ENCODE results near the gene ZSWIM5. TPM values are rescaled to one million over a fixed set of nuclear protein-coding genes. Genes with fewer than 3 reads are reported as not detected.

ZSWIM5 gene
- total RNA-seq, 3 donors from 2014 or later: 1.6 to 4.5 (median 3.3) TPM

GRCh38 chr1:45012639-45013278 lies 193.6 kb downstream of the ZSWIM5 start:
- TF ChIP-seq CTCF (IDR thresholded peaks at IDR 0.05) (no peak), POLR2A (IDR thresholded peaks at IDR 0.05) (no peak), POLR2AphosphoS5 (IDR thresholded peaks at IDR 0.05) (no peak)
- peak; percentile 71 to 73 for DNase-seq (ENCODE audit: low spot score in 2 of 2)
- H3K9me3 ChIP-seq: no peaks in the 10 kb centered on the region
- H3K4me3 ChIP-seq: peak overlapping the region; percentile 81 to 99 (median 98)
- peaks cover 5 to 31% of the 10 kb centered on the region in 2 donors for H3K4me1 ChIP-seq
- no peaks in the 10 kb centered on the region for H3K36me3 ChIP-seq
- peak overlapping the region; percentile 79 to 86 for H3K27ac ChIP-seq
- intact Hi-C loops (cut with DNase I; ENCODE audit: low total_unique reads): loop anchor here (2.0 to 5.0 kb wide), 3 partner anchors 290 to 1240 kb away; no protein-coding TSS in a partner anchor
- H3K27me3 ChIP-seq: no peaks in the 10 kb centered on the region

- intact Hi-C loops (cut with DNase I; ENCODE audit: low total_unique reads): loop anchor here (2.0 to 5.0 kb wide), 3 partner anchors 290 to 1240 kb away; no protein-coding TSS in a partner anchor
- Histone ChIP-seq H3K9me3 (no peaks in the 10 kb centered on the region), H3K27me3 (no peaks in the 10 kb centered on the region), H3K4me3 (peak within 1 kb of the TSS; percentile 81 to 99 (median 98)), H3K4me1 (peaks cover 5 to 31% of the 10 kb centered on the region in 2 donors), H3K36me3 (peaks cover 6% of the 10 kb centered on the region), H3K27ac (peak within 1 kb of the TSS; percentile 79 to 86)
- TF ChIP-seq POLR2AphosphoS5 (IDR thresholded peaks at IDR 0.05) (peak in 2 of 3 donors; percentile 69 to 72), CTCF (IDR thresholded peaks at IDR 0.05) (no peak), POLR2A (IDR thresholded peaks at IDR 0.05) (no peak)
- DNase-seq (ENCODE audit: low spot score in 2 of 2): peak; percentile 91 to 92
These were observed 194.4 kb downstream of the ZSWIM5 start, which contains the start of gene UROD for GRCh38 chr1:45011837-45012638. UROD (plus strand) TSS chr1:45012254; CDS start chr1:45012266, 12 bp downstream.

GRCh38 chr1:45010855-45011811 lies 195.3 kb downstream of the ZSWIM5 start, which contains the start of gene HECTD3:
HECTD3 (minus strand) TSS chr1:45011324; CDS start chr1:45011257, 67 bp downstream.
- Histone ChIP-seq H3K36me3 (peaks cover 10% of the 10 kb centered on the region), H3K4me3 (peak within 1 kb of the TSS; percentile 81 to 99 (median 98)), H3K9me3 (no peaks in the 10 kb centered on the region), H3K27me3 (no peaks in the 10 kb centered on the region), H3K27ac (peak within 1 kb of the TSS; percentile 79 to 86), H3K4me1 (peaks cover 5 to 31% of the 10 kb centered on the region in 2 donors)
- TF ChIP-seq POLR2AphosphoS5 (IDR thresholded peaks at IDR 0.05) (no peak), CTCF (IDR thresholded peaks at IDR 0.05) (no peak), POLR2A (IDR thresholded peaks at IDR 0.05) (no peak)
- intact Hi-C loops (cut with DNase I; ENCODE audit: low total_unique reads): loop anchor here (5.0 kb wide), 2 partner anchors 291 to 1241 kb away; no protein-coding TSS in a partner anchor
- DNase-seq (ENCODE audit: low spot score in 2 of 2): peak; percentile 60 to 70

GRCh38 chr1:45009956-45010854 lies 196.2 kb downstream of the ZSWIM5 start:
- peak; percentile 7 to 57 for DNase-seq (ENCODE audit: low spot score in 2 of 2)
- peak overlapping the region; percentile 81 to 99 (median 98) for H3K4me3 ChIP-seq
- intact Hi-C loops (cut with DNase I; ENCODE audit: low total_unique reads): loop anchor here (5.0 kb wide), 2 partner anchors 292 to 1242 kb away; no protein-coding TSS in a partner anchor
- no peaks in the 10 kb centered on the region for H3K9me3 ChIP-seq
- H3K27ac ChIP-seq: peak overlapping the region; percentile 78 to 79
- TF ChIP-seq POLR2A (IDR thresholded peaks at IDR 0.05) (no peak), POLR2AphosphoS5 (IDR thresholded peaks at IDR 0.05) (no peak), CTCF (IDR thresholded peaks at IDR 0.05) (no peak)
- no peaks in the 10 kb centered on the region for H3K27me3 ChIP-seq
- peaks cover 5 to 31% of the 10 kb centered on the region in 2 donors for H3K4me1 ChIP-seq
- H3K36me3 ChIP-seq: peaks cover 18% of the 10 kb centered on the region

Measured in breast epithelium (tissue), 4 donors.